Coronary artery (tissue), 2 donors: ENCODE results near the gene ZC3HAV1.

ENCODE experiments used
- DNase-seq: peaks from one replicate; pipeline ENCODE4 v3.0.0-alpha.2; 2017; ENCODE audit warnings: low spot score
- H3K27ac ChIP-seq, 2 donors: fragments of 200-600 bp; sonication (generic); one replicate each; pipeline ENCODE4 v1.5.1; 2016 to 2019
- H3K4me3 ChIP-seq: fragments of 200-600 bp; sonication (generic); 2 replicates; pipeline ENCODE4 v1.5.1; 2016; ENCODE audit warnings: mild to moderate bottlenecking, moderate library complexity
- TF ChIP-seq, protein P1 (sequence below): fragments of 200-600 bp; sonication (generic); IDR thresholded peaks from one replicate; pipeline ENCODE4 v1.5.1; 2019; ENCODE audit warnings: antibody characterized with exemption

ZC3HAV1 gene

GRCh38 chr7:139043823-139044812, 65.4 kb downstream of the ZC3HAV1 start:
- TF ChIP-seq, protein P1, sequence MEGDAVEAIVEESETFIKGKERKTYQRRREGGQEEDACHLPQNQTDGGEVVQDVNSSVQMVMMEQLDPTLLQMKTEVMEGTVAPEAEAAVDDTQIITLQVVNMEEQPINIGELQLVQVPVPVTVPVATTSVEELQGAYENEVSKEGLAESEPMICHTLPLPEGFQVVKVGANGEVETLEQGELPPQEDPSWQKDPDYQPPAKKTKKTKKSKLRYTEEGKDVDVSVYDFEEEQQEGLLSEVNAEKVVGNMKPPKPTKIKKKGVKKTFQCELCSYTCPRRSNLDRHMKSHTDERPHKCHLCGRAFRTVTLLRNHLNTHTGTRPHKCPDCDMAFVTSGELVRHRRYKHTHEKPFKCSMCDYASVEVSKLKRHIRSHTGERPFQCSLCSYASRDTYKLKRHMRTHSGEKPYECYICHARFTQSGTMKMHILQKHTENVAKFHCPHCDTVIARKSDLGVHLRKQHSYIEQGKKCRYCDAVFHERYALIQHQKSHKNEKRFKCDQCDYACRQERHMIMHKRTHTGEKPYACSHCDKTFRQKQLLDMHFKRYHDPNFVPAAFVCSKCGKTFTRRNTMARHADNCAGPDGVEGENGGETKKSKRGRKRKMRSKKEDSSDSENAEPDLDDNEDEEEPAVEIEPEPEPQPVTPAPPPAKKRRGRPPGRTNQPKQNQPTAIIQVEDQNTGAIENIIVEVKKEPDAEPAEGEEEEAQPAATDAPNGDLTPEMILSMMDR, result no peak
- H3K4me3 ChIP-seq, result no peak overlapping the region
- no peak overlapping the region for H3K27ac ChIP-seq
- no peak for DNase-seq

- no peak for DNase-seq
- Histone ChIP-seq H3K4me3 (no peak overlapping the region), H3K27ac (no peak overlapping the region)
- TF ChIP-seq, protein P1, result no peak
These were observed 68.0 kb downstream of the ZC3HAV1 start for GRCh38 chr7:139041378-139042085.

DNA sequence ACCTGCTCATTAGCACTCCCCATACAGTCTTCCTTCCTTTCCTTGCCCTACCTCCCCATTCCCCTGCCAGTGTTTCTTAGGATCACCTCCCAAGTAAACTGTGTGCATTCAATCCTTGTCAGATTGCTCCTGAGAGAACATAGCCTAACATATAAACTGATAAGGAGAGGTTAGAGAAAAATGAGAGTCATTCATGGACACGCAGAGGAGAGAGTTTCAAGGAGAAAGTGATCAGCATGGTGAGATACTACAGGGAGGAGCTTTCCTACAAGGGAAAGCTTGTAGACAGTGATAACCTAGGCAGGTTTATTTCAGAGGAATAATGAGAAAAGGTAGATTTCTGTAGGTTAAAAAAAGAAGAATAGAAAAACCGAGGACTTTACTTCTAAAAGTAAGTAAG, 70.8 kb downstream of the ZC3HAV1 start:
- H3K27ac ChIP-seq, result no peak overlapping the region
- no peak overlapping the region for H3K4me3 ChIP-seq
- TF ChIP-seq, protein P1, result no peak
- no peak for DNase-seq

DNA sequence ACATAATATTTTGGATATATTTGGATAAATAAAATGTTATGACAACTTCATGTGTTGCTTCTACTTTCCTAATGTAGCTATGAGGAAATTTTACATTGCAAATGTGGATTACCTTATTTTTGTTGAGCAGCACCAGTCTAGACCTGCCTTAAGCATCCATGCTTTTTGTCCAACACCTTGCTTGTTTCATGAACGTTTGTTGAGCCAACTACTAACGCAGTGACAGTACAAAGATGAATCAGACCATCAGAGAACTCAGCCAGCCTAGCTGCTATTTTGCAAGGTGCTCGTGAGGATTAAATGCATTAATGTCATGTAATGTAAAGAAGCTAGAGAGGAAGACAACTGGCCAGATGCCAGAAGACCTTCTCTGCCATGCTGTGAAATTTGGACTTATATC, 72.6 kb downstream of the ZC3HAV1 start:
- Histone ChIP-seq H3K27ac (no peak overlapping the region), H3K4me3 (no peak overlapping the region)
- DNase-seq, result no peak
- TF ChIP-seq, protein P1, result no peak

DNA sequence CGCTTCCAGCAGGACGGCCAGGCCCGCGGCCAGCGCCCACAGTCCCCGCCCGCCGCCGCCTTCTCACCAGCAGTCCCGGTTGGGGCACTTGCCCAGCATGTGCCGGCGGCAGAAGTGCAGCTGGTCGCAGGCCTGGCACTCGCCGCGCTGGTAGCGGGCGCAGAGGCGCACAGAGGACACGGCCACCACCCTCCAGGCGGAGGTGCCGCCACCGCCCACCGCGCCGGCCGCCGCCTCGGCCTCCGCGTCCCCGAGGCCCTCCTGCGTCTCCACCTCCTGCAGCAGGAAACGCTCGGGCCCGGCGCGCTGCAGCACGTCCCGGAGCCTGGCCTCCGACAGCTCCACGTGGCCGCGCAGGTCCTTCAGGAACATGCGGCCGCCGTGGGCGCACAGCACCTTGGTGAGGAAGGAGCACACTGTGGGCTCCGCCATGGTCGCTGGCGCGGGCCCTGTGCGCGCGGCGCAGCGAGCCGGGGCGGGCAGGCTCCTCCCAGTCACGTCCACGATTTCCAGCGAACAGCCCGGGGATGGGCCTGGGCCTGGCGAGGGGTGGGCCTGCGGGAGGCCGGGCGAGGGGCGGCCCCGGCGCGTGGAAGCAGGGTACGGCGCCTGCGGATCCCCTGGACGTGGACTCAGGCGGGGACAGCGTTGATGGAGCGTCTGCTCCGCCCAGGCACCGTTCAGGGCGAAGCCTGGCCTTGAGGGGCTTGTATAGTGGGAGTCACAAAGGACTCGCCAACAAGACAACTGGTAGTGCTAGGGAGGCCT, 73.8 kb downstream of the ZC3HAV1 start, which contains the start of gene ZC3HAV1L:
TSS of gene ZC3HAV1L (minus strand) at position 457 of the 768 bp plus-strand sequence. CDS start at position 432, 25 bp downstream.
- H3K27ac ChIP-seq, result peak within 1 kb of the TSS; percentile 16 to 73
- TF ChIP-seq, protein P1, result no peak
- DNase-seq, result peak; percentile 76
- H3K4me3 ChIP-seq, result peak within 1 kb of the TSS; percentile 96

DNA sequence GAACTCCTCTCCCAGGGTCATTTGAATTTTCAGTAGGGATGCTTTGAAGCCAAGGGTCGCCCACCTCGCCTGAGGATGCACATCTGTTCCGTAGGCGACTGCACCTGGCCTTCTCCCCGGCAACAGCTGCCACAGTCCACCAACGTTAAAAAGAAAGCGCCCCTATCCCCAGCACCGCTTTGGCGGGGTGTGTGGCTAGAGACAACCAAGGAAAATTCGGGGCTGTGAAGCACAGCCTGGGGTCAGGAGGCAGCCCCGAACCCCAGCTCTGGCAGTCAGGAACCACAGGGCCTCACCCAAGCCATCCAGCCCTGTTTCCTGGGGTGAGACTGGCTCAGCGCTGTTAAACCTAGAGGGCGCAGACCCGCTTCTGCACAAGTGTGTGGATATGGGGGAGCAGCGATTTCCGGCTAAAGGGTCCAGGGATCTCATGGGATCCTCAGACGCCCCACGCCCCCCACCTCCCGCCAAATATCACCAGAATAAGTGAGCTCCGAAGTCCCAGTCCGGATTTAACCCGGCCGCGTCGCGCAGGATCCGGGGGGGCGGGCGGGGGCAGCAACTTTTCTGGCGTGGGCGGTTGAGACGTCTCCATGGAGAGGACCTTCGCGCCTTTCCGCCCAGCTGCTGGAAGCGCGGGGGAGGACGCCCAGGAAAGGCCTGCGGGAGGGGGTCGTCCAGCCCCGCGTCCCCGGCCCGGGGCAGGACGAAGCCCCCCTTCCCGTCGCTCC, 74.5 kb downstream of the ZC3HAV1 start:
- peak; percentile 68 for DNase-seq
- Histone ChIP-seq H3K27ac (peak overlapping the region; percentile 16 to 73), H3K4me3 (peak overlapping the region; percentile 96)
- TF ChIP-seq, protein P1, result no peak
